Heart left ventricle (tissue), 13 donors: Measurements from ENCODE around the gene ETV6.

Experiments
- CTCF ChIP-seq, 12 donors: fragments of 200-600 bp; sonication (generic) in 4 of 12; IDR thresholded peaks; one replicate each; pipeline versions ENCODE4 v1.5.0 to v1.8.0; 2018 to 2022; ENCODE audit warnings: antibody characterized with exemption in 12 of 12, mild to moderate bottlenecking in 5 of 12
- POLR2A ChIP-seq, 2 donors: fragments of 450-650 bp; IDR thresholded peaks; one replicate each; pipeline ENCODE4 v1.6.1; 2017; ENCODE audit warnings: antibody characterized with exemption in 2 of 2, mild to moderate bottlenecking in 2 of 2, moderate library complexity in 2 of 2
- donor health status: ischemic (EF 13 %, LVEDD 7.1; RV severe dilation, severe dysfunction).
- donor health status: DM: no; HTN: yes; CAD: no.
- donor health status: DM: no; HTN: no; CAD: no.
- donor health status: ischemic (EF 25% LVEDD 6.9; RV normal size, moderate dysfunction).
- donor health status: ischemic (EF 25% LVEDD 5.7; RV mildly dilated, moderate dysfunction).
- donor health status: ischemic (EF 35%, LVEDD 5.7; RV mildly dilated, moderate dysfunction).
- donor health status: nonischemic (EF 11% LVEDD 7.7; RV severe dilation, severe dysfunction).
- donor health status: DM: yes; HTN: yes; CAD: no.
- donor health status: PGD.
- donor health status: ischemic (EF 29% LVEDD 5.4; RV normal size, mild dysfunction).
- donor health status: nonischemic (EF 23%, LVEDD 6.1; RV moderate dilation, normal function).

- TF ChIP-seq CTCF (IDR thresholded peaks at IDR 0.05) = no peak
- no peak for TF ChIP-seq POLR2A (IDR thresholded peaks at IDR 0.05)
Measured at GRCh38 chr12:11793921-11794710, 144.6 kb downstream of the ETV6 start.
